MM.1S (cell line): ENCODE measurements around the gene PITRM1.

ENCODE experiments used
- CTCF ChIP-seq: fragments of 300-600 bp; sonication (generic); IDR thresholded peaks from 2 replicates; pipeline ENCODE4 v1.5.1; 2016; ENCODE audit warnings: antibody characterized with exemption, low read length, mixed read lengths
- EZH2phosphoT487 ChIP-seq: fragments of 300-600 bp; sonication (generic); IDR thresholded peaks from 2 replicates; pipeline ENCODE4 v1.6.1; 2018; ENCODE audit warnings: antibody characterized with exemption, low read length

GRCh38 chr10:3146289-3146688 is 26.3 kb downstream of the PITRM1 start:
- no peak for TF ChIP-seq CTCF
- TF ChIP-seq EZH2phosphoT487, result no peak
